ENCODE measurements around the gene NPEPL1. TPM values are rescaled to one million over a fixed set of nuclear protein-coding genes. Genes with fewer than 3 reads are reported as not detected.

NPEPL1 gene
- total and polyA plus RNA-seq, 8 donors: 25.1 to 44.4 (median 33.3) TPM

DNA sequence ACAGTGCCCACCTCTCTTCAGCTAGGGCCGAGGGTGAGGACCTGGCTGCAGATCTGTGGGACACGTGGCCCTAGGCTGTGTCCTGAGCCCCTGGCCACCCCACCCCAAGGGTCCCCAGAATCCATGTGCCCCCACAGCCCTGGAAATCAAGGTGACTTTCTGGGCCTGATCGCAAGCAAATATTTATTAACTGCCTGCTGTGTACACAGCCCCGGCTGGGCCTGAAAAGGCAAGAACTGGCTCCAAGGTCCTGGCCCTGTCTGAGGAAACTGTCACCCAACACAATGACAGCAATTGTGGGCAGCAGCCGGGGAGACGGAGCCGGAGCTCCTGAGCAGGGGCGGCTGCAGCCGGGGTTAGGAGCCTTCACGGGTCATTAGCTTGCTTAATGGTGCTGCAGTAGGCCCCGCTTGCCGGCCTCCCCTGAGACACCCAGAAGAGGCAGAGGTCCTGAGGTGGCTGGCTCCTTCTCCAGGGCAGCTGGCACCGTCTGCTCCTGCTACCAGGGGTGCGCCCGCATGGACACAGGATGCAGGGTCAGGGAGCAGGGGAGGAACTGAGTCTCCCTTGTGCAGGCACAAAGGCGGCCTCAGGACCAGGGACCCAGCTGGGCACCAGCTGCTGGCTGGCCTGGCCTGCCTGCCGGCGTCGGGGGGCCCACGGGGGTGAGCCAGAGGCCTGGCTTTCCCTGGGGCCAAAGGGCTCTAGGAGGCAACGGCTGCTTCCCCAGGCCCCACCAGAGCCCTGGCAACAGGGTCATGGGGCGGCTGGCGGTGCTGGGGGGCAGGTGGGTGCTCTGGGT, 24.1 kb downstream of the NPEPL1 start:
- Histone ChIP-seq H3K36me3 (peaks cover 0 to 27% of the 10 kb centered on the region in 2 donors), H3K27me3 (peaks cover 0 to 21% of the 10 kb centered on the region in 2 donors), H3K4me3 (no peak overlapping the region), H3K9me3 (no peaks in the 10 kb centered on the region), H3K4me1 (no peaks in the 10 kb centered on the region), H3K27ac (no peak overlapping the region)
- DNase-seq (peak in 2 of 4 donors; percentile 19 to 68), ATAC-seq (no peak)
- intact Hi-C loops (cut with DNase I): no loop called here
- no peak for TF ChIP-seq CTCF (IDR thresholded peaks at IDR 0.05)

DNA sequence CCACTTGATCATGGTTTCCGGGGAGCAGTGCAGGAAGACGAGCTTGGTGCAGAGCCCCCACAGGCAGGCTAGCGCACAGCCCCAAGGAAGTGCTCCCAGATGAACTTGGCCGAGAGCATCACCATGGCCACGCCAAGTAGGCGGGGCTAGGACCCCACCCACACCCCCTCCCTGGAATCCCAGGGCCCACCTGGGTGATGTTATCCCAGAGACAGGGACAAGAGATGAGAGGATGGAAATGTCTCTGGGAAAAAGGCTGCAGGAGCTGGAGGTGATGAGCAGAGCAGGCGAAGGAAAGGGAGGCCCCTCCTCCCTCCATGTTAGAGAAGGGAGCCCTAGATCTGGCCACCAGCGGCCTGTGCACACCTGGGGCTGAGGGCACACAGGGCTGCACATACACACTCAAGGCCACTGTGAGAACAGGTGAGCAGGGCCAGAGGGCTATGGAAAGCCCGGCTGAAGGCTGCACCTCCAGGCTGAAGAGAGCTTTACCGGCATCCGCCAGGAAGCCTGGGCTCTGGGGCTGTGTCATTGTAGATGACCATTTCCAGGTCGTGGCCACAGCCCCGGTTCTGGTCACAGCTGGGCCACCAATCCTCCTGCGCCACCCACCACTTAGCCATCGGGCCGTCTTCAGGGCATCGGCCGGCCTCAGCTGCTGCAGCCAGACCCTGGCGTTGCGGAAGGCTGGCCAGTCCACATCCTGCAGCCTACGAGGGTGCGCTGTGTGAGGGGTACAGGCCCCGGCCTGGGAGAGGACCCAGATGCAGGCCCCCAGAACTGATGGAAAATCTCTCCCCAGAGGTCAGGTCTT, 24.9 kb downstream of the NPEPL1 start:
- no peaks in the 10 kb centered on the region for H3K9me3 ChIP-seq
- no peak overlapping the region for H3K27ac ChIP-seq
- H3K4me1 ChIP-seq: no peaks in the 10 kb centered on the region
- no peak for TF ChIP-seq CTCF (IDR thresholded peaks at IDR 0.05)
- H3K4me3 ChIP-seq: no peak overlapping the region
- peaks cover 0 to 27% of the 10 kb centered on the region in 2 donors for H3K36me3 ChIP-seq
- intact Hi-C loops (cut with DNase I): no loop called here
- H3K27me3 ChIP-seq: peaks cover 0 to 29% of the 10 kb centered on the region in 2 donors
- DNase-seq (peak in 2 of 4 donors; percentile 24 to 67), ATAC-seq (no peak)

GRCh38 chr20:58718121-58718563, 25.5 kb downstream of the NPEPL1 start:
- Histone ChIP-seq H3K4me3 (no peak overlapping the region), H3K9me3 (no peaks in the 10 kb centered on the region), H3K4me1 (no peaks in the 10 kb centered on the region), H3K27me3 (peaks cover 0 to 36% of the 10 kb centered on the region in 2 donors), H3K36me3 (peaks cover 0 to 27% of the 10 kb centered on the region in 2 donors), H3K27ac (no peak overlapping the region)
- DNase-seq (peak in 2 of 4 donors; percentile 27 to 61), ATAC-seq (no peak)
- no peak for TF ChIP-seq CTCF (IDR thresholded peaks at IDR 0.05)
- intact Hi-C loops (cut with DNase I): no loop called here

- Histone ChIP-seq H3K9me3 (no peaks in the 10 kb centered on the region), H3K36me3 (peaks cover 0 to 26% of the 10 kb centered on the region in 2 donors), H3K27me3 (peaks cover 0 to 41% of the 10 kb centered on the region in 2 donors), H3K4me3 (no peak overlapping the region), H3K4me1 (no peaks in the 10 kb centered on the region), H3K27ac (no peak overlapping the region)
- intact Hi-C loops (cut with DNase I): no loop called here
- peak in 2 of 4 donors; percentile 11 to 37 for DNase-seq
- no peak for TF ChIP-seq CTCF (IDR thresholded peaks at IDR 0.05)
- no peak for ATAC-seq
These were observed 26.1 kb downstream of the NPEPL1 start for GRCh38 chr20:58718729-58719128.

DNA sequence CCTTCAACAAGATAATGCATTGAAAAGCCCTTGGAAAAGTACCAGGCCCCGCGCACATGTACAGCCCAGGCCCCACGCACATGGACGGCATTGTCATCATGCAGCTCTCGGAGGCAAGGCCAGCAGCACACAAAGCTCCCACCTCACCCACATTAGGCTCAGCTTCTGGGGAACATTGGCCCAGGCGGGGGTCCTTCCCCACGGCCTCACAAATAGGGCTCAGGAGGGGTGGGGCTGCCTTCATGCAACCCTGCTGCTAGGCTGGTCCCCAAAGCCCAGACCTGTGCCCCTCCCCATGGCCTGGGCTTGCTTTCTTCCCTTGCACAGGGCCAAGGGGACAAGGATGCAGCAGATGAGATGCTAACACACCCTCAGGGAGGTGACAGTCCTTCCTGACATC, 26.7 kb downstream of the NPEPL1 start:
- ATAC-seq: no peak
- H3K4me3 ChIP-seq: no peak overlapping the region
- intact Hi-C loops (cut with DNase I): no loop called here
- H3K9me3 ChIP-seq: no peaks in the 10 kb centered on the region
- peak in 2 of 4 donors; percentile 19 to 49 for DNase-seq
- H3K36me3 ChIP-seq: peaks cover 0 to 21% of the 10 kb centered on the region in 2 donors
- TF ChIP-seq CTCF (IDR thresholded peaks at IDR 0.05): no peak
- no peak overlapping the region for H3K27ac ChIP-seq
- no peaks in the 10 kb centered on the region for H3K4me1 ChIP-seq
- peaks cover 0 to 45% of the 10 kb centered on the region in 2 donors for H3K27me3 ChIP-seq

Measured in left lung (tissue), 10 donors.